Forelimb muscle (tissue), 1 donor: ENCODE measurements around the gene TTC38. TPM values are rescaled to one million over a fixed set of nuclear protein-coding genes. Genes with fewer than 3 reads are reported as not detected.
A peak's percentile ranks its signal among the peaks of the same experiment; 100 is the strongest.
"Not testable (repeated sequence)": the region's sequence is repeated elsewhere in the genome, so short reads cannot be mapped to it uniquely, and the experiment has no call there.

Source experiments
- DNase-seq: peaks from one replicate; pipeline ENCODE4 v3.0.0-alpha.2; 2013; ENCODE audit warnings: low read depth
- polyA plus RNA-seq: library from polyadenylated mRNA; unstranded; fragments of 120-200 nt; gene quantifications from one replicate; pipeline ENCODE4 v1.2.1, GENCODE V29; 2013; ENCODE audit not compliant: insufficient read length

TTC38 gene
- polyA plus RNA-seq, 1 donor, result 18.2 TPM

GRCh38 chr22:46246178-46246577 is 21.6 kb upstream of the TTC38 start:
- DNase-seq, result no peak

- DNase-seq, result no peak
Observed at GRCh38 chr22:46247443-46247975, 20.3 kb upstream of the TTC38 start.

DNA sequence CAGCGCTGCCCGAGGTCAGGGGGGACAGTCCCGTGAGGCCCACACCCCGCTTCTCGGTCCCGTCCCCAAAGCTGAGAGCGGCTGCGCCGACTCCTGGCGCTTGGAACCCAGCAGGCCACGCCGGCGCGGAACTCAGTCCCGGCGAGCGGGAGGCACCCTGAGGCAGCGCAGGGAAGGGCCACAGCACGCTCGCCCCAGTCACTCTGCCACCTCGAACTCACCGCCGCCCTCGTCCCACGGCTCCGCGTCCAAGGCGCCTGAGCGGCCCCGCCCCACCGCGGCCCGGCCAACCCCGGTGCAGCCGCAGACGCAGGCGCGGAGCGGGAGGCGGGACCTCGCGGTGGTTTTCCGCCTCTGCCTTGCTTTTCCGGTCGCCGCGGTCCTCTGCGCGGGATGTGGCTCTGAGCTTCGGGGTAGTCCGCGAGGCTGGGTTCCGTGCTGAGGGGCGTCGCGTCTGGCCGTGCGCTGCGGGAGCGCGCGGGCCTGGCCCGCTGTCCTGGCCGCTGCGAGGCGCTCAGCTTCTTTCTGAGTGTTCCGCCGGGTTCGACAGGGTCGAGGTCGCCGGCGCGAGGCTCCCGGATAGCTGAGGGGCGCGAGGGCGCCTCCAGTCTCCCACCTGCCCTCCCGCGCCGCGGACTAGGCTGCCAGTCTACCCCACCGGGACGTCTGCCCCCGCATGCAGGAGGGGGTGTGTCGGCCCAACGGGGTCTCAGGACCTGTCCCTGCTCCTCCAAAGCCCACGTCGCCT is 17.6 kb upstream of the TTC38 start, which contains the start of gene CDPF1:
TSS of gene CDPF1 (minus strand) at position 259 of the 748 bp plus-strand sequence. CDS start 2,009 bp downstream, outside the sequence.
- DNase-seq, result peak; percentile 71

- no peak for DNase-seq
Observed at GRCh38 chr22:46250783-46251125, 17.1 kb upstream of the TTC38 start.

DNA sequence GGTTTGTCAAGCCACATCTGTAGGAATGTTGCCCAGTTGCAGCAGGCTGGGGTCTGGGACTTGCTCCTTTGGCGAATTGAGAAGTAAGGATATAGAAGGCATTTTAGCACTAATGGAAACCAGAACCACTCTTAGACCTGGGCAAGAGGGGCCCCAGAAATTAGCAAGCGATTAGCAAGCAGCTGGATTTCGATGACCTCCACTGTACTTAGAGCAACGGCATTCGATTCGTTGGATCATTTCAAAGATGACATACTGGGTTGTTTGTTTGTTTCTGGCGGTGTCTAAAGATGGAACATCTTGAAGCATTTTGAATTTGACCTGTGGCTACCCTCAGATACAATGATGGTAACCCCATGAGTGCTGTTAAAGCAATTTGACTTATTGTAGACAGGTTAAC is 16.5 kb upstream of the TTC38 start:
- DNase-seq, result no peak

DNA sequence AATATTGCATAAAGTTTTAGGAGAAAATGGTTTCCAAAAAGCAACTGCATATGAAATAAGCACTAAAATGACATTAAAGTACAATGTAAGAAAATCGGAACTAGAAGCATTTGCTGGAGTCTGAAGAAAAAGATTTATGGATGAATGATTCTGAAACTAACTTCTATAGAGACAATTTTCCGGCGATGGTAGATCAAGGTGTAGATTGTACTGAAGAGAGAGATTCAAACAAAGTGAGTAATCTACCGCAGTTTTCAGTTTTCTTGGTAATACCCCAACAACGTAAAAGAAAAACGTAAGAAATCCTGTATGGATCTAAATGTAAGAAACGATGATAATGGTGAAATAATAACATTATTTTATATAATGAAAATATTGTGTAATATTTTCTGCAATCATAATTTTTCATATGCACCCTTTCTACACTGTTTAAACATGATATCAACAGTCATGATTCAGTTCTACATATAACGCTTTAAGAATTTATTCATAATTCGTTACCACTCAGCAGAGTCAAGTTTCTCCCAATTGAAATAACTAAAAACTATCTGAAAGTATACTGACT is 15.9 kb upstream of the TTC38 start:
- no peak for DNase-seq

DNA sequence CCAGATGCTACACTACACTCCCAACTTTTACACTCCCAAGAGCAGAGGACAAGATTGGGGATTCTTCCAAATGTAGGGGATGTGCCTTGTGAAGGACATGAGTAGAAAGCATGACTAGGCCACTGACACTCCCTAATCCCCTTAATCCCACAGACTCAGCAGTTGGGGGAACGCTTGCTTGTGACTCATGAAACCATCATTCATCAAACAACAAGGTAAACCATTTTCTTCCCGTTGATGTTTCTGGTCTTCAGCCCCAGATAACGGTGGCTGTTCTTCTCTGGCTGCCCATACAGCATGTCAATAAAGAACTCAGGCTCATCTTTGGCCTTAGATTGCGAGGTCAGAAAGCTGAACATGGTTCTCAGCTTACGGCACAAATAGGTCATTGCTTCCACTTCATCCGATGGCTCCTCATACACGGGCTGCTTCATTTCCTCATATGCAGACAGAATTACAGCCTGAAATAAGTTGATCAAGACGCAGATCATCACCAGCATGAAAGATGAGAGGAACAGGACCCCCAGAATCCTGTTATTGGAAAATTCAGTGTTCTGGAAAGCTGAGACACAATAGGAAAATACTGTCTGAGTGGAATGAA is 11.3 kb upstream of the TTC38 start:
- no peak for DNase-seq

DNA sequence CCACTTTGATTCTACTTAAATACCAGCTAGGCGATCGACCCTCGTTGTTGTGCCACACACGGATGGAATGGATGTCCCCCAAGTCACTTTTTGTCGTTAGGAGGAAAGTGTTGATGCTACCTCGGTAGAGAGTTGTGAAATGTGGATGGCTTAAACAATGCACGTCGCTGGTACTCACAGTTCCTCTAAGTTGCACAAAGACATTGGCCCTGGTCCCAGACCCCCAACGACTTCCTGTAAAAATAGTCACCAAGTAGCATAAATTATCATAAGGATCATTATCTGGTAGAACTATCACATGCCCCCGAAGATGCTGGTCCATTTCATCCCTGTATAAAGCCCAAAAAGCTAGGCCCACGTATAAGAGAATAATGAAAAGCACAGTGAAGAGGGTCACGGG is 8.4 kb upstream of the TTC38 start:
- no peak for DNase-seq

GRCh38 chr22:46260038-46260437 is 7.8 kb upstream of the TTC38 start:
- no peak for DNase-seq

- DNase-seq, result no peak
Observed at GRCh38 chr22:46262449-46263215, 5.2 kb upstream of the TTC38 start.

GRCh38 chr22:46263216-46263590 is 4.6 kb upstream of the TTC38 start, which contains the start of gene PKDREJ:
TSS of gene PKDREJ (minus strand) at chr22:46263343. CDS start at chr22:46263322, 21 bp downstream.
- no peak for DNase-seq

- DNase-seq, result not testable (repeated sequence)
Observed at GRCh38 chr22:46264520-46264919, 3.3 kb upstream of the TTC38 start.

DNA sequence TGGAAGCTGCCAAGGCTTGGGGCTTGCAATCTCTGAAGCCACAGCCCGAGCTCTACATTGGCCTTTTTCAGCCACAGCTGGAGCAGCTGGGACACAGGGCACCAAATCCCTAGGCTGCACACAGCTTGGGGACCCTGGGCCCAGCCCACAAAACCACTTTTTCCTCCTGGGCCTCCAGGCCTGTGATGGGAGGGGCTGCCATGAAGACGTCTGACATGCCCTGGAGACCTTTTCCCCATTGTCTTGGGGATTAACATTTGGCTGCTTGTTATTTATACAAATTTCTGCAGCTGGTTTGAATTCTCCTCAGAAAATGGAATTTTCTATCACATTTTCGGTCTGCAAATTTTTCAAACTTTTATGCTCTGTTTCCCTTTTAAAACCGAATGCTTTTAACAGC is 2.2 kb upstream of the TTC38 start:
- not testable (repeated sequence) for DNase-seq

DNA sequence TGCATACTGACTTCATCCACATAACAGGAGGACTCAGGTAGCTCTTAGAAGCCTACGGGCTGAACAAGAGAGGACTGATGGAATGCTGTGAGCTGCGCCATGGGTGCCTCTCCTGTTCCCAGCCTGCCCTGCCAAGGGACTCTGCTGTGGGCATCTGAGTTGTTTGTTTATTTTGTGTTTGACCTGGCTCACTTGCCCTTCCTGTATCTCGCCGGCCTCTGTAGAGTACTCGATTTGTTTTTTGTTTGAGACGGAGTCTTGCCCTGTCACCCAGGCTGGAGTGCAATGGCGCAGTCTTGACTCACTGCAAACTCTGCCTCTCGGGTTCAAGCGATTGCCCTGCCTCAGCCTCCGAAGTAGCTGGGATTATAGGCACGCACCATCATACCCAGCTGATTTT is 1.8 kb downstream of the TTC38 start:
- no peak for DNase-seq

DNA sequence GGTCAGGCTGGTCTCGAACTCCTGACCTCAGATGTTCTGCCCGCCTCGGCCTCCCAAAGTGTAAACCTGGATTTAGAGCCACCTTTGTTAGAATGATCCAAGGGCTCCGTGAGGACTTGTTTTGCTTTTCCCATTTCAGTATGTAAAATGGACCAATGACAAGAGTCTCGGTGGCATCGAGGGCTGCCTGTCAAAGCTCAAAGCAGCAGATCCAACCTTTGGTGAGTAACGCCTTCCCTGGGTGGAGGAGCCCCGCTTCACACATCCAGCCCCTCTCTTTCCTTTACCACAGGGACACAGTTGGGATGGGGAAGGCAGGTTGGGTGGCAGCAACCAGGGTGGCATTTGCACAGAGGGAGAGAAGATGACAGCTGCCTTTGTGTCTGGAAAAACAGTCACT is 4.4 kb downstream of the TTC38 start:
- DNase-seq, result no peak

- no peak for DNase-seq
Observed at GRCh38 chr22:46272762-46273431, 5.1 kb downstream of the TTC38 start.

DNA sequence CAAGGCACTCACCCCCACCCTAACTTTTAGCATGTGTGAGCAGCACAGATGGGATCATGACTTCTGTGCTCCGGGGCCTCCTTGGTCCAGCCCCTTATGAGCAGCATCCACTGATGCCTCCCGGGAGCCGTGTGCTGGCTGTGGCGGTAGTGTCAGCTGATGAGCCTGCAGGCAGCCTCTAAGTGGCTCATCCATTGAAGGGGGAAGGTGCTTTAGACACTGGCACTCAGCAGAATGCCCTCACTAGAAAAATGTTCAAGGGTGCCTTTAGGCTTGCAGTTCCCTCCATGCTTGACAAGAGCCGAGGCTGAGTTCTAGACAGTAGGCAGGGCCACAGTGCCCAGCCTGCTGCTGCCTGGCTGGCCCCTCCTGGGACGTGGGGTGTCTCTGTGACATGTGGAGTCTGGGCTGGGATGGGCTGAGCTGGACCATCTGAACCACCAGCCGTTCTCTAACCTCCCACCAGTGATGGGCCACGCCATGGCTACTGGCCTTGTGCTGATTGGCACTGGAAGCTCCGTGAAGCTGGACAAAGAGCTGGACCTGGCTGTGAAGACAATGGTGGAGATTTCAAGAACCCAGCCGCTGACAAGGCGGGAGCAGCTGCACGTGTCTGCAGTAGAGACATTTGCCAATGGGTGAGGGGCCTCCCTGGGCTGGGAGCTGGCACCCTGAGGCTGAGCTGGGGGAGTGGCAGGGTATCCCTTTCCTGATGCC is 5.8 kb downstream of the TTC38 start:
- DNase-seq, result no peak

DNA sequence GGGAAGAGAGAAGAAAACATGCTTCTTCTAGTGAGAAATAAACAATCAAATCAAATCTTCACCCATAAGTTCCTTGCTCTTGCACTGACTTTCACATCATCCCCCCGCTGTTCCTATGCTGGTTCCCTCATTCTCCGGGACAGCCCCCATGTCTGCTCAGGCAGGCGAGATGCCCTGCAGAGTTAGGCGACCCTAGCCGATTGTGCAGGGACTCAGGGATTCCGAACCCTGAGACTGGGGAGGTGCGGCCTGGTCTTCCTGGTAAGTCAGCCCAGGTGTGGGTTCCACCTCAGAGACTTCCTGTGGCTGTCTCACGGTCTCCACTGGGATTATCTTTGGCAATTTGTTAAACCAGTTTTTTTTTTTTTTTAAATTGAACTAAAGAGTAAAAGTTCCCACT is 6.6 kb downstream of the TTC38 start:
- DNase-seq, result no peak

DNA sequence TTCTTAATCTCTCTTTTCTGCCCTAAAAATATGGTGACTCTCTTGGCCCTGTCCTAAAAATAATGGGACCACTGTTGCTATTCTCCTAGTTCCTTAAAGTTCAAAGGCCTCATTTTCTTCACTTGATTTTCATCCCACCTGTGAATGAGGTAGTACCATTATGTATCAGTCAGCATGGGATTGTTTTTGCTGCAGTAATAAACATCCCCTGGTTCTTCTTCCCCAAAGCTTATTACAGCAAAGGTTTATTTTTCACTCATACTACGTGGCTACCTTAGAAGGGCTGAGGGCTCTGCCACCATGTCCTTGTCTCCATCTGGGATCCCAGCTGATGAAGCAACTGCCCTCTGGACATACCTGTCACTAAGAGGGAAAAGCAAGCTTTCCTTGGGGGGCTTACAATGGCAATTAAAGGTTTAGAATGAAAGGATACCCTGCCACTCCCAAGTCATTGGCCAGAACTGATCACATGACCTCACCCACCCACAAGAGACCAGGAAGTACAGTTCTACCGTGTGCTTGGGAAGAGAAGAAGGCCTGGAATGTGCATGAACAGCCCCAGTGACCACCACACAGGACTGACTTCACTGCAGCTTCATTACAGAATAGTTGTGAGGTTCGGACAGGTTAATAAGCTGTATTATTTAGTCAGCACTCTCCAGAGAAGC is 7.8 kb downstream of the TTC38 start:
- DNase-seq, result no peak

- no peak for DNase-seq
Observed at GRCh38 chr22:46276563-46276962, 8.8 kb downstream of the TTC38 start.
